WI38 (cell line): Measurements from ENCODE around the gene SLCO2B1.

Experiments used
- H3K4me3 ChIP-seq: 2 replicates; pipeline ENCODE4 v1.5.1; 2011; ENCODE audit warnings: low read depth, mild to moderate bottlenecking, control low read depth, low read length
- TF ChIP-seq, protein P1 (sequence below): IDR thresholded peaks from 2 replicates; pipeline ENCODE4 v1.5.1; 2012; ENCODE audit warnings: low read depth, mild to moderate bottlenecking, control low read depth, low read length

The SLCO2B1 gene

DNA sequence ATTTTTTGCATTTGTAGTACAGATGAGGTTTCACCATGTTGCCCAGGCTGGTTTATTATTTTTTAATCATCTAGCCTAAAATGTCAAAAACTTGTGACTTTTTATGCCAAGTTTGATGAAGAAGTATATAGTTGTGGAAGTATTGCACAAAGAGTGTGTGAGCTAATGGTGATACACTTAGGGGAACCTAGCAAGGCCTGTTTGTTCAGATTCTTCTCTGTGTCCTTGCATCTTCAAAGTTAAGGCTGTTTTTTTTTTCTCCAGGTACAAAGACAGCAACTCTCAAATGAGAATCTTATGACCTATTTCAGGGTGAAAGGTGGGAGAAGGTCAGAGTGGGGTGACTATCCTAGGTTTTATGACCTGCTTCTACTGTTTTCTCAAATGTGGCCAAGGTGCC lies 7.3 kb downstream of the SLCO2B1 start:
- H3K4me3 ChIP-seq = no peak overlapping the region
- TF ChIP-seq, protein P1, sequence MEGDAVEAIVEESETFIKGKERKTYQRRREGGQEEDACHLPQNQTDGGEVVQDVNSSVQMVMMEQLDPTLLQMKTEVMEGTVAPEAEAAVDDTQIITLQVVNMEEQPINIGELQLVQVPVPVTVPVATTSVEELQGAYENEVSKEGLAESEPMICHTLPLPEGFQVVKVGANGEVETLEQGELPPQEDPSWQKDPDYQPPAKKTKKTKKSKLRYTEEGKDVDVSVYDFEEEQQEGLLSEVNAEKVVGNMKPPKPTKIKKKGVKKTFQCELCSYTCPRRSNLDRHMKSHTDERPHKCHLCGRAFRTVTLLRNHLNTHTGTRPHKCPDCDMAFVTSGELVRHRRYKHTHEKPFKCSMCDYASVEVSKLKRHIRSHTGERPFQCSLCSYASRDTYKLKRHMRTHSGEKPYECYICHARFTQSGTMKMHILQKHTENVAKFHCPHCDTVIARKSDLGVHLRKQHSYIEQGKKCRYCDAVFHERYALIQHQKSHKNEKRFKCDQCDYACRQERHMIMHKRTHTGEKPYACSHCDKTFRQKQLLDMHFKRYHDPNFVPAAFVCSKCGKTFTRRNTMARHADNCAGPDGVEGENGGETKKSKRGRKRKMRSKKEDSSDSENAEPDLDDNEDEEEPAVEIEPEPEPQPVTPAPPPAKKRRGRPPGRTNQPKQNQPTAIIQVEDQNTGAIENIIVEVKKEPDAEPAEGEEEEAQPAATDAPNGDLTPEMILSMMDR = no peak

DNA sequence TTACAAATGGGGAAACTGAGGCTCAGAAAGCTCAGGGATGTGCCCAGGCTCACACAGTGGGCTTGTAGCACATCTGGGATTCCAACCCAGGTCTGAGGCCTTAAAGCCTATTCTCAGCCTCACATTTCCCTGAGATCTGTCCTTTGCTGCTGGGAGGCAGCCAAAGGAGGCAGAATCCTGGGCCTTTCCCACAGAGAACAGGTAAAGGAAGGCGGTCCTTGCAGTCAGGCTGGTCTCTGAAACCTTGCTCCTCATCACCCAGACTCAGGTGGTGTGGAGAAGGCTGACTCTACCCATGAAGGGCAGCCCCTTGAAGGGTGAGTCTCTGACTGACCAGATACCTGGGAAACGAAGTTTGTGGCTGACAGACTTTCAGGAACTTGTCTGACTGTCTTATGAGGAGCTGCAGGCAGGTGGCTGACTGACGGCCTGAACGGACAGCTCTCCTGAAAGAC lies 7.8 kb downstream of the SLCO2B1 start:
- TF ChIP-seq, protein P1 = no peak
- H3K4me3 ChIP-seq = no peak overlapping the region

DNA sequence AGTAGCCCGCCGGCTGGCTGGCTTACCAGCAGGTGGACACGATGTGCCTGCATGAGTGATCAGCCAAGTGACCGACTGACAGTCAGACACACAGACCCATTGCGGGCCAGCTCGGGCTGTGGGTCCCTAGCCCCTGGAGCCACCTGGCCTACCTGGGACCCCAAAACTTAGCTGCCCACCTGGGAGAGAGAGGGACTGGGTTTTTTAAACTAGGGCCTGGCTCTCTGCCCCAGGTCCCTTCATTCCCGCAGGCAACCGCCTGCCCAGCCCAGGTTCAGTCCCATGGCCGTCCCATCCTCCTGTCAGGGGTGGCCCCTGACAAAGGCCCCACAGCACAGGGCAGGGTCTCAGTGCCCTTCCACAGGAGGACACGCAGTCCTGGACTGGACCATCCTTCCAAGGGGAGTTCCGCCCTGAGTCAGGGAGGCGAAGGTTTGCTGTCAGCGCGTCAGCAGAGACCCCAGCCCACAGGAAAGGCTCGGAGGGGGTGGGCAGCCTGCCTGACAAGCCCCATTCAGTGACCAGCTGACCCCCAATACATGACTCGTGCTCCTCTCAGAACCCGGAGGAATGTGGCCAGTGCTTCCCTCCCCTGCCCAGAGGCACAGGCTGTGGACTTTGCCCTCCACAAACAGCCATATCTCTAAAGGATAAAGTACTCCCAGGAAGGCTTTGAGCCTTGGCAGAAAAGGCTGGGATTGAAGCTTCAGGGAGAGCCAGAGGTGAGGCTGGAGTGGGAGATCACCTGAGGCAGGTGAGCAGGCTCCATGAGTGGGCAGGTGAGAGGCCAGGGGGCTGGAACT lies 8.4 kb downstream of the SLCO2B1 start:
- no peak overlapping the region for H3K4me3 ChIP-seq
- TF ChIP-seq, protein P1 = no peak

DNA sequence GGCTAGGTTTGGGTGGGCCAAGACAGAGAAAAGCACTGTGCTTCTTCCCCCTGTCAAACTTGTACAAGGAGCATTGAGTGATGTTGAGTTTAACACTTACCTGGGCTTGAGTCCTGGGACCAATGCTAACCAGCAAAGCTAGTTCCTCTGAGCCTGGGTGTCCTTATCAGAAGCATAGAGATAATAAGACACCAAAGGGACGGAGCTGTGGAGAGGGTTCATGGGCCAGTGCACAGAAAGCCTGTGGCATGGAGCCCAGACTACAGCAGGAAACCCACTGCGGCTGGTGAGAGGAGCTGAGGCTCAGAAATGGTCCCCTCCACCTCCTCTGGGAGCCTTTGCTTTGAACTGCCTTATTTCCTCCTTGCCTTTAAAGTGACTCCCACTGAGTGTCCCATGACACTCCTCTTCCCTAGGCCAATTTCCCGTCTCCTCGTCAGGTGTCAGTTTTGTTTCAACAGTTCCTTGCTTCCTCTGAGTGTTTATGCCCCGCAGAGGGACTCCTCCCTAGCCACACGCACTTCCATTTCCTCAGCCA lies 9.4 kb downstream of the SLCO2B1 start:
- TF ChIP-seq, protein P1 = no peak
- H3K4me3 ChIP-seq = no peak overlapping the region

DNA sequence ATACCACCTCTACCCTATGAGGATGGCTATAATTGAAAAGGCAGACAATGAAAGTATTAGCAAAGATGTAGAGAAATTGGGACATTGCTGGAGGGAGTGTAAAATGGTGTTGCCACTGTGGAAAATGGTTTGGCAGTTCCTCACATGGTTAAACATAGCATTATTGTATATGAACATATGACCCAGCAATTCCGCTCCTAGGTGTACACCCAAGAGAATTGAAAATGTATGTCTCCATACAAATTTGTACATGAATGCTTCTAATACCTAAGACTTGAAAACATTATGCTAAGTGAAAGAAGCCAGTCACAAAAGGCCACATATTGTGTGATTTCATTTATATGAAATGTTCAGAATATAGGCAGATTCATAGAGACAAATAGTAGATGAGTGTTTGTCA lies 10.0 kb downstream of the SLCO2B1 start:
- TF ChIP-seq, protein P1 = no peak
- H3K4me3 ChIP-seq = no peak overlapping the region

DNA sequence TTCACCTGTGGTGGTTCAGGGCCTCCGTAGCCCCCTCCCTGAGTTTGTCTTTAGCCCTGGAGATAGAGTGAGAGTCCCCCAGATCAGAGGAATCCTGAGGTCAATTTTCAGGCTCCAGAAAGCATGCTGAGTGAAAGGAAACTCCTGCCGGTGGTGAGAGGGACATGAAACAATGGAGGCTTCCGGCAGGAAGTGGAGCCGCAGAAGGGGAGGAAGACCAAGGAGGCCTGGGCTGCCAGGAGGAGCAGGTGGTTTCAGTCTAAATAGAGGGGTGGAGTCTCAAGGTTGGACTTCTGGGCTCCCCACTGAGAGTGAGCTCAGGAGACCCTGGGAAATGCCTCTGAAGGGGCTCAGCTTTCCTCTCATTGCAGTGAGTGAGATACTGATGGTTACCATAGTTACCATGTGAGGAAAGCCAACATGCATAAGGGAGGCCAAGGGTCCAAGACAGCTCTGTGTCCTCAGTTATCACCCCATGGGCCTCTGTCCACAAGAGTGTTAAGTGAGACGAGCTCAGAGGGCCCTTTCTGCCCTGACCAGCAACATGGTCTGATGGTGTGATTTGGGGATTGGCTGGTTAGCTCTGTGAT lies 10.7 kb downstream of the SLCO2B1 start:
- TF ChIP-seq, protein P1 = no peak
- H3K4me3 ChIP-seq = no peak overlapping the region

DNA sequence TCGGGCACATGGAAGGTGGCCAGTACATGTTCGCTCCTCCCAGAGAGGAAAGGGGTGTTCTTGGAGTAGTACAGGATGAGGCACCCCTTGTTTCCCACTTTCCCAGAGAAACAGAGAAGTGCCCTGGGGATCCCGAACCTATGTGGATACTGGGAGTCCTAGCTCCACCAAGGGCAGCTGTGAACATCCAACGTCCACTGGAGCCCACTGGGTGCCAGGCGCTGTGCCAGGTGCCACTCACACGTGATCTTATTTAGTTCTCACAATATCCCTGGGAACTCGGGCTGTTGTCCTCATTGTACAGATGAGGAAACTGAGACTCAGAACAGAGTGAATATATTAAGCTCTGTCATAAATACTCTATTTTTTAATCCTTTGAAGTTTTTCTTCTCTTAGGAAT lies 12.0 kb downstream of the SLCO2B1 start:
- TF ChIP-seq, protein P1 = no peak
- no peak overlapping the region for H3K4me3 ChIP-seq
